Erythroblast (primary cell): Measurements from ENCODE around the gene CYP4F22.

Experiments
- GATA1 ChIP-seq: IDR thresholded peaks from 2 replicates; pipeline ENCODE4 v1.6.1; 2011; ENCODE audit warnings: low read depth, mild to moderate bottlenecking, control low read depth, low read length, moderate library complexity
- POLR2A ChIP-seq: IDR thresholded peaks from 2 replicates; pipeline ENCODE4 v1.6.1; 2011; ENCODE audit warnings: mild to moderate bottlenecking, low read length

DNA sequence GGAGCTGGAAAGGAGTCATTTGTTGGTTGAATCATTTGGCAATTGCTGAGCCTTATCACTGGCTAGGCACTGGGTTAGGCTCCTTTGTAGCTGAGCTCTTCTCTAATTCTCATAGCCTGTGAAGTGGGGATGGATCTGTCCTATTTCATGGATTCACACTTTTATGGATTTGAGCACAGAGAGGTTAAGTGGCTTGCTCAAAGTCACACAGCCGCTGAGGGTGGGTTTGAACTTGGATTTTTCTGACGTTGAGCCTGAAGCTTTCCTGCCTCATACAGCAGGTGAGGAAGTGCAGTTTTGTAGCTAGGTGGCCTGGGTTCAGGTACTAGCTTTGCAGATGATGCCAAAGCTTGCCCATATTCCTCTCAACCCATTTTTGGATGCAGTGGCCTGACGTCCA is 19.4 kb downstream of the CYP4F22 start:
- TF ChIP-seq POLR2A (no peak), GATA1 (no peak)
